Kidney (tissue), 14 donors: ENCODE measurements around the gene DNASE1L3. TPM values are rescaled to one million over a fixed set of nuclear protein-coding genes. Genes with fewer than 3 reads are reported as not detected.
A peak's percentile ranks its signal among the peaks of the same experiment; 100 is the strongest.
"Not testable (repeated sequence)": the region's sequence is repeated elsewhere in the genome, so short reads cannot be mapped to it uniquely, and the experiment has no call there.

Source experiments
- DNase-seq, 5 donors: peaks; one replicate each; pipeline ENCODE4 v3.0.0-alpha.2; 2013 to 2020
- FAIRE-seq: peaks from 2 replicates; lab custom pipeline; 2012; peaks lifted over from hg19 to GRCh38; lab: Jason Lieb, UNC
- H3K27ac ChIP-seq, 2 donors: one replicate each; pipeline ENCODE4 v1.7.0; 2013; ENCODE audit warnings: low read depth in 2 of 2, low read length in 2 of 2, inconsistent platforms in 1 of 2
- H3K27me3 ChIP-seq: one replicate; pipeline ENCODE4 v1.7.1; 2013; ENCODE audit warnings: low read length, inconsistent platforms; ENCODE audit not compliant: control insufficient read depth, insufficient read depth
- H3K36me3 ChIP-seq, 3 donors: one replicate each; pipeline versions ENCODE4 v1.7.0 to v1.7.1; 2013; ENCODE audit warnings: low read length in 3 of 3, control low read depth in 1 of 3, inconsistent platforms in 1 of 3; ENCODE audit not compliant: insufficient read depth in 3 of 3, control insufficient read depth in 2 of 3
- H3K4me1 ChIP-seq, 3 donors: one replicate each; pipeline versions ENCODE4 v1.7.0 to v1.7.1; 2013; ENCODE audit warnings: low read length in 3 of 3, inconsistent platforms in 1 of 3, low read depth in 1 of 3; ENCODE audit not compliant: control insufficient read depth in 2 of 3, insufficient read depth in 2 of 3
- H3K4me3 ChIP-seq, 3 donors: one replicate each; pipeline versions ENCODE4 v1.7.0 to v1.8.1; 2013; ENCODE audit warnings: low read length in 3 of 3, control low read depth in 1 of 3, inconsistent platforms in 1 of 3
- H3K9ac ChIP-seq, 3 donors: one replicate each; pipeline versions ENCODE4 v1.7.0 to v1.7.1; 2013; ENCODE audit warnings: low read length in 3 of 3, control low read depth in 1 of 3, inconsistent platforms in 1 of 3
- H3K9me3 ChIP-seq, 3 donors: one replicate each; pipeline versions ENCODE4 v1.7.0 to v1.7.1; 2013; ENCODE audit warnings: low read length in 3 of 3, control low read depth in 1 of 3, inconsistent platforms in 1 of 3; ENCODE audit not compliant: control insufficient read depth in 2 of 3, insufficient read depth in 1 of 3
- CTCF ChIP-seq: IDR thresholded peaks from 3 replicates; pipeline ENCODE4 v1.5.1; 2012; ENCODE audit warnings: mild to moderate bottlenecking, moderate library complexity, borderline replicate concordance; ENCODE audit not compliant: insufficient read depth; ENCODE audit errors: extremely low read depth
- intact Hi-C: fragments of 100-400 bp; cut with DNase I; formaldehyde crosslinking; loops from one replicate; pipeline ENCODE4 v1.11.1; 2022
- polyA plus RNA-seq: library from polyadenylated mRNA; stranded (reverse); fragments of 350-450 nt; fragmentation: Illumina TruSeq; extraction: RNeasy Lipid Tissue Mini Kit (QIAGEN cat#74804); gene quantifications from one replicate; pipeline ENCODE4 v1.2.3, GENCODE V29; 2014; ENCODE audit warnings: low read depth, low replicate concordance; ENCODE audit not compliant: insufficient read depth
- total RNA-seq: library from RNA; stranded (reverse); fragmentation: NEBNext Ultra II Directional; extraction: Animal tissue kit (Norgen Biotek cat#: 25700); gene quantifications from one replicate; pipeline ENCODE4 v1.2.1, GENCODE V29; 2021
- donor health status: control.
- donor health status: control.
- donor health status: control.
- donor health status: control.
- donor health status: control.
- donor health status: DM: yes; HTN: yes; CAD: no.
- donor health status: Normal renal cell carcinoma (clear cell type).

DNASE1L3 gene
- total and polyA plus RNA-seq, 2 donors from 2014 or later: 24.9 to 27.5 TPM

- intact Hi-C loops: no loop called here
- Histone ChIP-seq H3K4me3 (no peak overlapping the region), H3K27me3 (no peaks in the 10 kb centered on the region), H3K4me1 (peaks cover 0 to 13% (median 7%) of the 10 kb centered on the region in 3 donors), H3K27ac (peak overlapping the region; percentile 18 to 60), H3K9me3 (no peaks in the 10 kb centered on the region), H3K36me3 (no peaks in the 10 kb centered on the region), H3K9ac (no peak overlapping the region)
- FAIRE-seq (no peak), DNase-seq (no peak)
- no peak for TF ChIP-seq CTCF
Observed at GRCh38 chr3:58243976-58244585, 33.3 kb upstream of the DNASE1L3 start.

GRCh38 chr3:58242860-58243259, 32.1 kb upstream of the DNASE1L3 start:
- FAIRE-seq, H3K27ac ChIP-seq, H3K36me3 ChIP-seq, H3K27me3 ChIP-seq, H3K4me3 ChIP-seq, intact Hi-C loops, DNase-seq, H3K9me3 ChIP-seq, H3K9ac ChIP-seq: not testable (repeated sequence)
- H3K4me1 ChIP-seq: peaks cover 0 to 15% (median 7%) of the 10 kb centered on the region in 3 donors

GRCh38 chr3:58242340-58242739, 31.6 kb upstream of the DNASE1L3 start:
- H3K9me3 ChIP-seq: no peaks in the 10 kb centered on the region
- intact Hi-C loops: no loop called here
- H3K27me3 ChIP-seq: no peaks in the 10 kb centered on the region
- FAIRE-seq (no peak), DNase-seq (no peak)
- no peak overlapping the region for H3K9ac ChIP-seq
- peak overlapping the region in 1 of 3 donors; percentile 53 for H3K4me3 ChIP-seq
- H3K4me1 ChIP-seq: peaks cover 0 to 15% (median 7%) of the 10 kb centered on the region in 3 donors
- peak overlapping the region in 1 of 2 donors; percentile 75 for H3K27ac ChIP-seq
- no peak for TF ChIP-seq CTCF
- no peaks in the 10 kb centered on the region for H3K36me3 ChIP-seq

- intact Hi-C loops: no loop called here
- no peak for TF ChIP-seq CTCF
- Histone ChIP-seq H3K4me3 (peak overlapping the region in 2 of 3 donors; percentile 53 to 56), H3K27ac (peak overlapping the region; percentile 32 to 75), H3K4me1 (peaks cover 0 to 19% (median 12%) of the 10 kb centered on the region in 3 donors), H3K9ac (peak overlapping the region in 1 of 3 donors; percentile 46), H3K27me3 (no peaks in the 10 kb centered on the region), H3K36me3 (no peaks in the 10 kb centered on the region), H3K9me3 (no peaks in the 10 kb centered on the region)
- DNase-seq (no peak), FAIRE-seq (no peak)
Observed at GRCh38 chr3:58241306-58242044, 30.7 kb upstream of the DNASE1L3 start.
